Loucy (cell line): ENCODE results near the gene KYNU.

Experiments
- H2AFZ ChIP-seq: fragments of 200-600 bp; sonication (generic); 2 replicates; pipeline ENCODE4 v1.6.0; 2016; ENCODE audit warnings: antibody characterized with exemption, mild to moderate bottlenecking, low read length, moderate library complexity
- H3F3A ChIP-seq: fragments of 200-600 bp; 2 replicates; pipeline ENCODE4 v1.6.0; 2016; ENCODE audit warnings: antibody characterized with exemption, low read depth, mild to moderate bottlenecking
- H3K27me3 ChIP-seq: fragments of 200-600 bp; sonication (generic); 2 replicates; pipeline ENCODE4 v1.6.1; 2014; ENCODE audit warnings: low read length, mild to moderate bottlenecking; ENCODE audit not compliant: insufficient read depth, poor library complexity, severe bottlenecking
- H3K36me3 ChIP-seq: fragments of 200-600 bp; sonication (generic); 2 replicates; pipeline ENCODE4 v1.6.1; 2016; ENCODE audit warnings: low read length; ENCODE audit not compliant: insufficient read depth
- H3K4me1 ChIP-seq: fragments of 200-600 bp; sonication (generic); 2 replicates; pipeline ENCODE4 v1.5.1; 2014; ENCODE audit warnings: low read length, mild to moderate bottlenecking; ENCODE audit not compliant: insufficient read depth, poor library complexity, severe bottlenecking
- H3K4me2 ChIP-seq: fragments of 200-600 bp; sonication (generic); 2 replicates; pipeline ENCODE4 v1.6.0; 2014; ENCODE audit warnings: antibody characterized with exemption, low read length, low read depth, mild to moderate bottlenecking; ENCODE audit not compliant: poor library complexity, severe bottlenecking
- H3K4me3 ChIP-seq: fragments of 200-600 bp; sonication (generic); 2 replicates; pipeline ENCODE4 v1.5.1; 2014; ENCODE audit warnings: low read length, mild to moderate bottlenecking, mixed read lengths; ENCODE audit not compliant: poor library complexity, severe bottlenecking
- H3K79me2 ChIP-seq: fragments of 200-600 bp; sonication (generic); 2 replicates; pipeline ENCODE4 v1.6.1; 2014; ENCODE audit warnings: low read length; ENCODE audit not compliant: insufficient read depth
- H3K9ac ChIP-seq: fragments of 200-600 bp; sonication (generic); 2 replicates; pipeline ENCODE4 v1.6.0; 2014; ENCODE audit warnings: mild to moderate bottlenecking, low read depth, low read length, moderate library complexity; ENCODE audit not compliant: poor library complexity, severe bottlenecking
- H3K9me2 ChIP-seq: fragments of 200-600 bp; sonication (generic); replicated peaks from 2 replicates; pipeline ENCODE4 v1.6.1; 2016; ENCODE audit warnings: low read depth, low read length, mixed read lengths
- H3K9me3 ChIP-seq: fragments of 200-600 bp; sonication (generic); 2 replicates; pipeline ENCODE4 v1.6.1; 2014; ENCODE audit warnings: mild to moderate bottlenecking, antibody characterized with exemption, low read length, low read depth; ENCODE audit not compliant: insufficient read depth
- H4K20me1 ChIP-seq: fragments of 200-600 bp; sonication (generic); 2 replicates; pipeline ENCODE4 v1.6.0; 2014; ENCODE audit warnings: antibody characterized with exemption, low read length, mild to moderate bottlenecking; ENCODE audit not compliant: insufficient read depth, poor library complexity, severe bottlenecking
- CTCF ChIP-seq: fragments of 200-600 bp; sonication (generic); conservative IDR thresholded peaks from 2 replicates; pipeline ENCODE4 v1.5.1; 2014; ENCODE audit warnings: mild to moderate bottlenecking, antibody characterized with exemption, low read length
- EZH2phosphoT487 ChIP-seq: fragments of 200-600 bp; IDR thresholded peaks from 2 replicates; pipeline ENCODE4 v1.6.1; 2018; ENCODE audit warnings: antibody characterized with exemption, mild to moderate bottlenecking, moderate library complexity, borderline replicate concordance

The KYNU gene

DNA sequence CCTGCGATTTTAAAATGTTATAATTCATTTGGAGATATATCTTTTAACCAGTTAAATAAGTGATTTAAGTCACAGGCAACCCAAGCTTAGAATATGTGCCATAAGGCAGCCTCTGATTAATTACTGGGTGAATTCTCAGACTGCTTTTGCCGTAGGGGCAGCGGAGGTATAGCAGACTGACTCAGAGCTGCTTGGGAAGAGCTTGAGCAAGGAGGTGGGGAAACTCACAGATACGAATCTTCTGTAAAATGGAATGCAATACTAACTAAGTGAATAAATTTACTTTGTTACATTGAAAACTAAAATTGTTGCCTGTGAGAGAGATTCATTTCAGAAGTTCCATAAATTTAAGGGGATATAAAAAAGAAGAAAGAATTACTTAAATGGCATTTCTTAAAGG lies 115.4 kb downstream of the KYNU start:
- TF ChIP-seq CTCF: no peak
- TF ChIP-seq EZH2phosphoT487: no peak
- Histone ChIP-seq H3K9ac (no peak overlapping the region), H3F3A (no peaks in the 10 kb centered on the region), H4K20me1 (no peaks in the 10 kb centered on the region), H3K9me2 (no peaks in the 10 kb centered on the region), H3K9me3 (no peaks in the 10 kb centered on the region), H3K79me2 (no peaks in the 10 kb centered on the region), H2AFZ (no peak overlapping the region), H3K4me1 (peaks cover 5% of the 10 kb centered on the region), H3K4me3 (no peak overlapping the region), H3K4me2 (no peak overlapping the region), H3K27me3 (no peaks in the 10 kb centered on the region), H3K36me3 (no peaks in the 10 kb centered on the region)

DNA sequence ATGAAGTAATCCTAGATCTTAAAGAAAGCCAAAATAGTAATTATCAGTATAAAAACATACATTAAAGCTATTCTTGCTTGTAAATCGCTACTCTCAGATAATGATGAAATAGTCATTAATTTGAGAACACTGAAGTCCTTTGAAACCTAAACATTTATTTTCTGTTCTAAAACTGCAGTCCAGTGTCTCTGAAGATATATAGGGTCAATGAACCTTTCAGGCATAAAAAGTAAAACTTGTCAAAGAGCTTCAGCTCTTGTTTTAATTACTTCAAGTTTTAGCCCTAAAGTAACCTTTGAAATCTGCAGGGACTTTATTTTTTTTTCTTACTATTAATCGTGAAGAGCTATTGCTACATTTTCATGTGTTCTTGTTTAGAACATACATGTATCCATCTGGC lies 116.3 kb downstream of the KYNU start:
- Histone ChIP-seq H3K27me3 (no peaks in the 10 kb centered on the region), H4K20me1 (no peaks in the 10 kb centered on the region), H3K4me3 (no peak overlapping the region), H3K9me2 (no peaks in the 10 kb centered on the region), H3K4me2 (no peak overlapping the region), H3K4me1 (peaks cover 5% of the 10 kb centered on the region), H3K9ac (no peak overlapping the region), H3F3A (no peaks in the 10 kb centered on the region), H3K79me2 (no peaks in the 10 kb centered on the region), H3K9me3 (no peaks in the 10 kb centered on the region), H3K36me3 (no peaks in the 10 kb centered on the region), H2AFZ (no peak overlapping the region)
- TF ChIP-seq CTCF (no peak), EZH2phosphoT487 (no peak)

DNA sequence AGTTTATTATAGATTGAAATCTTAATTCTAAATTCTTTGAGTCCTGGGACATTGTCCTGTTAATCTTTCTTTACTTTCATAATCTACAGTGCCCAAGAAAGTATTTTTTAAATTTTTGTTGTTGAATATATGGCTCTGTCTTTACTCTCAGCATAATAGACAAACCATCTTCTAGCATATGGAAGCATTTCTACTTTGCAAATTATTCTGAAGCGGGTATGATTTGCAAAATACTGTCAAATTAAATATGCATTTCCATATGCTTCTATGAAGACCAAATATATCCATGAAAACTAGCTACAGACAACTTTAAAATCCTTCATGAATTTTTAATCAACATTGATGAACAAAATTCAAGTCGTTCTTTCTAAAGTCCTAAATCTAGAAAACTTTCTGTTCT lies 117.2 kb downstream of the KYNU start:
- no peaks in the 10 kb centered on the region for H4K20me1 ChIP-seq
- no peak for TF ChIP-seq EZH2phosphoT487
- no peaks in the 10 kb centered on the region for H3K9me3 ChIP-seq
- peaks cover 1% of the 10 kb centered on the region for H3K4me1 ChIP-seq
- H3K9ac ChIP-seq: no peak overlapping the region
- no peak overlapping the region for H2AFZ ChIP-seq
- H3F3A ChIP-seq: no peaks in the 10 kb centered on the region
- H3K36me3 ChIP-seq: no peaks in the 10 kb centered on the region
- no peak overlapping the region for H3K4me3 ChIP-seq
- no peaks in the 10 kb centered on the region for H3K27me3 ChIP-seq
- H3K9me2 ChIP-seq: no peaks in the 10 kb centered on the region
- no peaks in the 10 kb centered on the region for H3K79me2 ChIP-seq
- no peak overlapping the region for H3K4me2 ChIP-seq

DNA sequence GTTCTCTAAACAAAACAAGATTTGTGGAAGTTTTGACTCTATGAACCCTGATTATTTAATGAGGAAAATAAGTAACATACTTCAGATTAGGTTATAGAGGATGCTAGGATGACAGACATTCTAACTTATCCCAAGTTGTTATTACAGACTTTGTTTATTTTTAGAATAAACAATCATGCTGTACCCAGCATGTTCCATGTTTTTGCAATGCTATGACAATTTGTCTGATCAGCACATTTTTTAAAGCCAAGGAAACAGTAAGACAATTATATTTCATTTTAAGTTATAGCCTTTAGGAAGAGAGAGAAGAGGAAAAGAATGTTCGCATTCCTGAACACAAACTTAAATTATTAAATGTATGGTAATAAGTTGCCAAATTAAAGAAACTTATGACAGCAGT lies 119.8 kb downstream of the KYNU start:
- H3K79me2 ChIP-seq: no peaks in the 10 kb centered on the region
- H4K20me1 ChIP-seq: no peaks in the 10 kb centered on the region
- no peak overlapping the region for H3K4me3 ChIP-seq
- H2AFZ ChIP-seq: no peak overlapping the region
- H3K4me1 ChIP-seq: no peaks in the 10 kb centered on the region
- no peaks in the 10 kb centered on the region for H3F3A ChIP-seq
- H3K36me3 ChIP-seq: no peaks in the 10 kb centered on the region
- no peaks in the 10 kb centered on the region for H3K27me3 ChIP-seq
- H3K4me2 ChIP-seq: no peak overlapping the region
- H3K9ac ChIP-seq: no peak overlapping the region
- no peaks in the 10 kb centered on the region for H3K9me3 ChIP-seq
- no peak for TF ChIP-seq CTCF
- TF ChIP-seq EZH2phosphoT487: no peak
- H3K9me2 ChIP-seq: no peaks in the 10 kb centered on the region
